HUES64 (cell line): ENCODE measurements around the gene PITX1.

ENCODE experiments used
- H3K27ac ChIP-seq: 2 replicates; pipeline ENCODE4 v1.7.0; 2013; ENCODE audit warnings: low read depth, low read length, inconsistent platforms
- H3K27me3 ChIP-seq: 2 replicates; pipeline ENCODE4 v1.6.1; 2013; ENCODE audit warnings: mild to moderate bottlenecking, low read length; ENCODE audit not compliant: insufficient read depth
- H3K36me3 ChIP-seq: 2 replicates; pipeline ENCODE4 v1.6.1; 2013; ENCODE audit warnings: mild to moderate bottlenecking, low read length; ENCODE audit not compliant: insufficient read depth
- H3K4me1 ChIP-seq: 2 replicates; pipeline ENCODE4 v1.6.1; 2013; ENCODE audit warnings: mild to moderate bottlenecking, low read length, moderate library complexity; ENCODE audit not compliant: insufficient read depth
- H3K4me3 ChIP-seq: 2 replicates; pipeline ENCODE4 v1.5.1; 2013; ENCODE audit warnings: mild to moderate bottlenecking, low read length, moderate library complexity
- H3K9ac ChIP-seq: 2 replicates; pipeline ENCODE4 v1.6.1; 2013; ENCODE audit warnings: mild to moderate bottlenecking, low read depth, low read length
- H3K9me3 ChIP-seq: 2 replicates; pipeline ENCODE4 v1.6.1; 2013; ENCODE audit warnings: low read depth, low read length; ENCODE audit not compliant: insufficient read depth
- WGBS: fragments of 150-250, 120-280 bp; methylation state at CpG from one replicate; pipeline ENCODE4 v1.1.7; 2013; ENCODE audit warnings: missing lambda C conversion rate; 5-methylcytosine and 5-hydroxymethylcytosine counted together

PITX1 gene

GRCh38 chr5:135040034-135040332 lies 6.0 kb upstream of the PITX1 start:
- no peaks in the 10 kb centered on the region for H3K9me3 ChIP-seq
- no peak overlapping the region for H3K27ac ChIP-seq
- peak overlapping the region; percentile 39 for H3K4me3 ChIP-seq
- H3K9ac ChIP-seq = no peak overlapping the region
- no peaks in the 10 kb centered on the region for H3K36me3 ChIP-seq
- no peaks in the 10 kb centered on the region for H3K4me1 ChIP-seq
- WGBS = 4% methylated on average over 11 of the region's 11 CpGs
- peaks cover 100% of the 10 kb centered on the region for H3K27me3 ChIP-seq

GRCh38 chr5:135039271-135040033 lies 5.4 kb upstream of the PITX1 start:
- H3K27ac ChIP-seq = no peak overlapping the region
- 0 out of 2 replicates have a peak overlapping the region, but pooled peaks have one; percentile 25 for H3K9ac ChIP-seq
- no peaks in the 10 kb centered on the region for H3K9me3 ChIP-seq
- no peaks in the 10 kb centered on the region for H3K36me3 ChIP-seq
- 1% methylated on average over 87 of the region's 87 CpGs for WGBS
- H3K27me3 ChIP-seq = peaks cover 100% of the 10 kb centered on the region
- H3K4me1 ChIP-seq = no peaks in the 10 kb centered on the region; the same call in 1 of the 2 replicates
- peak overlapping the region; percentile 39 for H3K4me3 ChIP-seq

- Histone ChIP-seq H3K36me3 (no peaks in the 10 kb centered on the region), H3K4me1 (no peaks in the 10 kb centered on the region; the same call in 1 of the 2 replicates), H3K9me3 (no peaks in the 10 kb centered on the region), H3K27ac (no peak overlapping the region), H3K9ac (no peak overlapping the region), H3K27me3 (peaks cover 99% of the 10 kb centered on the region), H3K4me3 (peak overlapping the region; percentile 39; the same call in 1 of the 2 replicates)
- 3% methylated on average over 42 of the region's 42 CpGs for WGBS
Observed at GRCh38 chr5:135038813-135039270, 4.8 kb upstream of the PITX1 start.

GRCh38 chr5:135038205-135038812 lies 4.3 kb upstream of the PITX1 start:
- no peak overlapping the region for H3K9ac ChIP-seq
- H3K4me3 ChIP-seq = no peak overlapping the region
- H3K27ac ChIP-seq = no peak overlapping the region
- H3K9me3 ChIP-seq = no peaks in the 10 kb centered on the region
- 15% methylated on average over 20 of the region's 20 CpGs for WGBS
- peaks cover 99% of the 10 kb centered on the region for H3K27me3 ChIP-seq
- H3K36me3 ChIP-seq = no peaks in the 10 kb centered on the region
- peaks cover under 1% of the 10 kb centered on the region for H3K4me1 ChIP-seq

- Histone ChIP-seq H3K27me3 (peaks cover 99% of the 10 kb centered on the region), H3K27ac (no peak overlapping the region), H3K9ac (no peak overlapping the region), H3K9me3 (no peaks in the 10 kb centered on the region), H3K4me3 (no peak overlapping the region), H3K36me3 (no peaks in the 10 kb centered on the region), H3K4me1 (peaks cover 3% of the 10 kb centered on the region)
- 19% methylated on average over 11 of the region's 11 CpGs for WGBS
Observed at GRCh38 chr5:135037519-135038204, 3.6 kb upstream of the PITX1 start.

DNA sequence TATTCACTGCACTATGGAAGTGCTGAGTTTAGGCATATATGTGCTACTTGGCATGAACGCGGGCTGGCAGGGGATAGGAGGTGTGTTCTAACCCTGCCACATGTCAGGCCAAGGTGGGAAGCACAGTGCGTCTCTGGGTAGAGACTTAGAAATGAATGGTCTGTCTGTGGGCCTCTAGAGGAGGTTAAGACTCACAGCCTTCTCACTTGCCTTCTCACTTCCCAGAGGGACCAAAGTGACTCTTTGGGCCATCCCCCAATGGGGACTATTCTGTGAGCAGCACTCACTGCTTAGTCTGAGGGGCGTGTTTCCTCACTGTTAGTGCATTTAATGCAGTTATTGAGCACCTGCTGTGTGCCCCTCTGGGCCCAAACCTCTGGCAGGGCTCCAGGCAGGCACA lies 2.4 kb upstream of the PITX1 start:
- H3K4me1 ChIP-seq = peaks cover 3% of the 10 kb centered on the region
- 52% methylated on average over 4 of the region's 4 CpGs for WGBS
- no peaks in the 10 kb centered on the region for H3K9me3 ChIP-seq
- no peak overlapping the region for H3K4me3 ChIP-seq
- H3K36me3 ChIP-seq = no peaks in the 10 kb centered on the region
- no peak overlapping the region for H3K27ac ChIP-seq
- no peak overlapping the region for H3K9ac ChIP-seq
- peaks cover 99% of the 10 kb centered on the region for H3K27me3 ChIP-seq

DNA sequence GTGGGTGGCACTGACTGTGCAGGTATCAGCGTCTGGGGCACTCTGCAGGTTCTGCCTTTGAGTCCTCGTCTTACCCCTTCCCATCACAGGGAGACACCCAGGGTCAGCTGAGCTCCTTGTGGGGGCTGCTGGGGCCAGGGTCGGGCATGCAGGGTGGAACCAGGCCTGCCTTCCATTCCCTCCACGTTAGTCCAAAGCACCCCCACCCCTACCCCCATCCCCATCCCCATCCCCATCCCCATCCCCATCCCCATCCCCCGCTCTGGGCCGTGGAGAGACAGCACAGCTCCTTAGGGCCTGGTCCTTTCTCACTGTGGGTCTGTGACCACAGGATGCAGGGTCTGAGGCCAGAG lies 1.6 kb upstream of the PITX1 start:
- no peaks in the 10 kb centered on the region for H3K36me3 ChIP-seq
- no peaks in the 10 kb centered on the region for H3K9me3 ChIP-seq
- H3K27ac ChIP-seq = no peak overlapping the region
- no peak overlapping the region for H3K9ac ChIP-seq
- H3K27me3 ChIP-seq = peaks cover 99% of the 10 kb centered on the region
- peaks cover 3% of the 10 kb centered on the region for H3K4me1 ChIP-seq
- WGBS = 37% methylated on average over 6 of the region's 6 CpGs
- H3K4me3 ChIP-seq = no peak overlapping the region

GRCh38 chr5:135034963-135035677 lies 1.1 kb upstream of the PITX1 start:
- no peak overlapping the region for H3K9ac ChIP-seq
- H3K27ac ChIP-seq = no peak overlapping the region
- no peaks in the 10 kb centered on the region for H3K36me3 ChIP-seq
- 42% methylated on average over 14 of the region's 14 CpGs for WGBS
- H3K4me3 ChIP-seq = no peak overlapping the region
- peaks cover 99% of the 10 kb centered on the region for H3K27me3 ChIP-seq
- H3K9me3 ChIP-seq = no peaks in the 10 kb centered on the region
- peaks cover 3% of the 10 kb centered on the region for H3K4me1 ChIP-seq

DNA sequence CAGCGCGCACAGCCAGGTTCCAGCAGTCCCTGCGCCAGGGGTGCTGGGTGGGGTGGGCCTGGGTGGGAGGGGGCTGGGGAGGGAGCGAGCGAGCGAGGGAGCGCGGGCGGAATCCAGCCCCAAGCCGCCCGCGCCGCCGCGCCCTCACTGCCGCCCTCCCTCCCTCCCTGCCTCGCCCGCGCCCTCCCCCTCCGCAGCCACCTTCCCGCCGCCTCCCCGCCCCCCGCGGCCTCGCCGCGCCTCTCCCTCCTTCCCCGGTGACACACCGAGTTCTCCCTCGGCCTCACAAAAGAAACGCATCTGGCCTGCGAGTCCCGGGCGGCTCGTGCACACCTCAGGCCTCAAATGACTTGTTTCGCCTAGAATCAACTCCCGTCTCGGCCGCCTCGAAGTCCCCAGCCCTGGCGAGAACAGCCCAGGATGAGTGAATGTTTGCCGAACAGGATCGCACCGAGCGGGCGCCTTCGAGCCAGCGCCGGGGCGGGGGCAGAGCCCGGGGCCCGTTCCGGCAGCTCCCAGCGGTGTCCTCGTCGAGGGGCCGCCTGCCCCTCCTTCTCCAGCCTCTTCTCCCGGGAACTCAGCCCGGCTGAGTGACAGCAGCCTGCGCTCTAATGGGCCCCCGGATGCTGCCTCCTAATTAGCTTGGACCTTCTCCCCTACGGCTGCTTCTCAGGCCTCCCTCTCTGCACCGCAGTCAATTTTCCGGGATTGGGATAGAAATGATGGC lies 371 bp upstream of the PITX1 start:
- no peak overlapping the region for H3K27ac ChIP-seq
- H3K36me3 ChIP-seq = no peaks in the 10 kb centered on the region
- no peak overlapping the region for H3K9ac ChIP-seq
- peak overlapping the region; percentile 40 for H3K4me3 ChIP-seq
- WGBS = under 1% methylated on average over 64 of the region's 65 CpGs
- H3K4me1 ChIP-seq = peaks cover 3% of the 10 kb centered on the region
- H3K9me3 ChIP-seq = no peaks in the 10 kb centered on the region
- H3K27me3 ChIP-seq = peaks cover 99% of the 10 kb centered on the region

GRCh38 chr5:135032999-135033861 lies 798 bp downstream of the PITX1 start:
- 1% methylated on average over 89 of the region's 89 CpGs for WGBS
- Histone ChIP-seq H3K27me3 (peaks cover 99% of the 10 kb centered on the region), H3K4me1 (peaks cover 7% of the 10 kb centered on the region), H3K36me3 (no peaks in the 10 kb centered on the region), H3K27ac (no peak overlapping the region), H3K4me3 (peak overlapping the region; percentile 33), H3K9me3 (no peaks in the 10 kb centered on the region), H3K9ac (no peak overlapping the region)
